ENCODE data around the gene MYL9. TPM values are rescaled to one million over a fixed set of nuclear protein-coding genes. Genes with fewer than 3 reads are reported as not detected.

MYL9 gene
- polyA plus RNA-seq, 1 of the 3 experiments (the other 2 are of a cell fraction): not detected

- Histone ChIP-seq H3K79me2 (ENCODE audit: insufficient read depth) (peaks cover 18% of the 10 kb centered on the region), H3K27ac (ENCODE audit: low read depth in 2 of 2, low read length in 1 of 2) (no peak overlapping the region), H3K27me3 (ENCODE audit: insufficient read depth) (no peaks in the 10 kb centered on the region), H3K9ac (no peak overlapping the region), H3K9me2 (no peaks in the 10 kb centered on the region), H3F3A (replicated peaks; ENCODE audit: insufficient read depth) (peaks cover 8% of the 10 kb centered on the region), H3K4me1 (ENCODE audit: control insufficient read depth in 1 of 2, insufficient read depth in 2 of 2, low read depth in 1 of 2, low read length in 1 of 2) (peaks cover 0 to 8% of the 10 kb centered on the region in 2 experiments; a peak in 1 of 4 replicates), H4K20me1 (ENCODE audit: insufficient read depth) (peaks cover 12% of the 10 kb centered on the region; the same call in 1 of the 2 replicates), H3K4me2 (no peak overlapping the region), H3K4me3 (ENCODE audit: low read depth in 2 of 2, low read length in 1 of 2) (no peak overlapping the region), H2AFZ (ENCODE audit: low read depth) (no peak overlapping the region), H3K36me3 (replicated peaks in 1 of 2; ENCODE audit: control insufficient read depth in 1 of 2, insufficient read depth in 2 of 2, low read length in 1 of 2) (peaks cover 27 to 44% of the 10 kb centered on the region in 2 experiments), H3K9me3 (no peaks in the 10 kb centered on the region)
- TF ChIP-seq YY1 (IDR thresholded peaks at IDR 0.05; ENCODE audit: low read depth): no peak
- no peak for TF ChIP-seq RCOR1 (IDR thresholded peaks at IDR 0.05; ENCODE audit: low read length)
- TF ChIP-seq RAD21 (IDR thresholded peaks at IDR 0.05; ENCODE audit: low read length): no peak
- no peak for TF ChIP-seq FOXM1 (IDR thresholded peaks at IDR 0.05; ENCODE audit: low read depth)
- TF ChIP-seq EZH2phosphoT487 (IDR thresholded peaks at IDR 0.05; ENCODE audit: borderline replicate concordance, low read depth): no peak
- no peak for TF ChIP-seq SIN3A (IDR thresholded peaks at IDR 0.05; ENCODE audit: borderline replicate concordance, low read depth, low read length)
- no peak for TF ChIP-seq NRF1 (IDR thresholded peaks at IDR 0.05; ENCODE audit: low read depth, low read length)
- TF ChIP-seq FOXJ3 (CRISPR knock-in tag; IDR thresholded peaks at IDR 0.05): no peak
- TF ChIP-seq, protein P1, sequence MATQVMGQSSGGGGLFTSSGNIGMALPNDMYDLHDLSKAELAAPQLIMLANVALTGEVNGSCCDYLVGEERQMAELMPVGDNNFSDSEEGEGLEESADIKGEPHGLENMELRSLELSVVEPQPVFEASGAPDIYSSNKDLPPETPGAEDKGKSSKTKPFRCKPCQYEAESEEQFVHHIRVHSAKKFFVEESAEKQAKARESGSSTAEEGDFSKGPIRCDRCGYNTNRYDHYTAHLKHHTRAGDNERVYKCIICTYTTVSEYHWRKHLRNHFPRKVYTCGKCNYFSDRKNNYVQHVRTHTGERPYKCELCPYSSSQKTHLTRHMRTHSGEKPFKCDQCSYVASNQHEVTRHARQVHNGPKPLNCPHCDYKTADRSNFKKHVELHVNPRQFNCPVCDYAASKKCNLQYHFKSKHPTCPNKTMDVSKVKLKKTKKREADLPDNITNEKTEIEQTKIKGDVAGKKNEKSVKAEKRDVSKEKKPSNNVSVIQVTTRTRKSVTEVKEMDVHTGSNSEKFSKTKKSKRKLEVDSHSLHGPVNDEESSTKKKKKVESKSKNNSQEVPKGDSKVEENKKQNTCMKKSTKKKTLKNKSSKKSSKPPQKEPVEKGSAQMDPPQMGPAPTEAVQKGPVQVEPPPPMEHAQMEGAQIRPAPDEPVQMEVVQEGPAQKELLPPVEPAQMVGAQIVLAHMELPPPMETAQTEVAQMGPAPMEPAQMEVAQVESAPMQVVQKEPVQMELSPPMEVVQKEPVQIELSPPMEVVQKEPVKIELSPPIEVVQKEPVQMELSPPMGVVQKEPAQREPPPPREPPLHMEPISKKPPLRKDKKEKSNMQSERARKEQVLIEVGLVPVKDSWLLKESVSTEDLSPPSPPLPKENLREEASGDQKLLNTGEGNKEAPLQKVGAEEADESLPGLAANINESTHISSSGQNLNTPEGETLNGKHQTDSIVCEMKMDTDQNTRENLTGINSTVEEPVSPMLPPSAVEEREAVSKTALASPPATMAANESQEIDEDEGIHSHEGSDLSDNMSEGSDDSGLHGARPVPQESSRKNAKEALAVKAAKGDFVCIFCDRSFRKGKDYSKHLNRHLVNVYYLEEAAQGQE (IDR thresholded peaks at IDR 0.05; ENCODE audit: low read depth, low read length): no peak
- no peak for TF ChIP-seq CHD2 (IDR thresholded peaks at IDR 0.05; ENCODE audit: low read length, partially characterized antibody)
- TF ChIP-seq CTCF (IDR thresholded peaks at IDR 0.05): no peak
- TF ChIP-seq MEF2A (IDR thresholded peaks at IDR 0.05; ENCODE audit: borderline replicate concordance, low read depth): no peak
- no peak for TF ChIP-seq JUND (IDR thresholded peaks at IDR 0.05)
- TF ChIP-seq SMC3 (IDR thresholded peaks at IDR 0.05; ENCODE audit: low read depth, low read length): no peak
- no peak for TF ChIP-seq TCF12 (IDR thresholded peaks at IDR 0.05)
- ChIA-PET CTCF (interaction anchor here (0.7 kb wide), 1 partner anchor 50 kb away, joined by 3 read pairs; no protein-coding TSS in a partner anchor), POLR2A (no interaction called here)
- WGBS (ENCODE audit: low lambda C conversion rate): 98% methylated on average over 32 of the region's 32 CpGs
- no peak for DNase-seq
Observed at GRCh38 chr20:36527331-36528125, 13.8 kb upstream of the MYL9 start.

Measured in SK-N-SH (cell line).